ENCODE results near the gene TTC9B. TPM values are rescaled to one million over a fixed set of nuclear protein-coding genes. Genes with fewer than 3 reads are reported as not detected.

TTC9B gene
- total RNA-seq, 1 donor from 2014 or later = not detected

DNA sequence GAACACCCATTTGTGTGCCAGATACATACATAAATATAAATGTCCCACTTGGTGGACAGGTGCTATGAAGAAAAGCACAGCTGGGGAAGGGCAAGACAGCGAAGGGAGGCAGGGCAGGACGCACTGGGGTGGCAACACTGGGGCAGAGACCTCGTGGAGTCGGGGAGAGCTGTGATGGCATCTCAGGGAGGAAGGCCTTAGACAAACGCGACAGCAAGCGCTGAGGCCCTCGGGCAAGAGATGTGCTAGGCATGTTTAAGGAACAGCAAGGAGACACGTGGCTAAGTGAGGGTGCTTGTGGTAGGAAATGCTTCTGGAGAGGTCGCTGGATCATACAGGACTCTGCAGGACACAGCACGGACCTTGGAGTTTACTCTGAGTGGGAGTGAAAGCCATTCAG, 31.6 kb upstream of the TTC9B start:
- no peak overlapping the region for H3K27ac ChIP-seq
- peaks cover 46% of the 10 kb centered on the region for H3K4me1 ChIP-seq
- no peaks in the 10 kb centered on the region for H3K27me3 ChIP-seq
- DNase-seq (ENCODE audit: extremely low spot score in 2 of 2) = no peak
- intact Hi-C loops (cut with DNase I) = no loop called here
- no peaks in the 10 kb centered on the region for H3K9me3 ChIP-seq
- no peak for TF ChIP-seq POLR2AphosphoS5 (IDR thresholded peaks at IDR 0.05; ENCODE audit: insufficient read depth in 1 of 2, low read depth in 1 of 2)
- no peak for TF ChIP-seq POLR2A (IDR thresholded peaks at IDR 0.05)
- TF ChIP-seq CTCF (IDR thresholded peaks at IDR 0.05) = no peak
- H3K36me3 ChIP-seq = peaks cover 0 to 15% of the 10 kb centered on the region in 2 donors
- H3K4me3 ChIP-seq = no peak overlapping the region

DNA sequence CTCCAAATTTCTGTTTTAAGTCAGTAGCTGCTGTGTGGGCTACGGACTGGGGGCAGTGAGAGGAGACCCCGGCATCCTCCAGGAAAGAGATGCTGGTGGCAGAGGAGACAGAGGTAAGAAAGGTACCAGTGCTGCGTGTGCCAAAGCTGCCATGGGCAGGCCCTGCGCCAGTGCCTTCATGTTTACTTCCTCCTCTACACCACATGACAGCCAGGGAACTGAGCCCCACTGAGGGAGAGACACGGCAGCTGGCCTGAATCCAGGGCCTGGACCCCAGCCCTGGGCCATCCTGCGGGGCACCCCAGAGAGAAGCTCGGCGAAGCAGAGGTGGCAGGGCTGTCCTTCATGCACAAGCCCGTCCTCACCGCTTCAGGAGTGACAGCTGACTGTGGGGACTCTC, 31.0 kb upstream of the TTC9B start:
- TF ChIP-seq CTCF (IDR thresholded peaks at IDR 0.05) (no peak), POLR2AphosphoS5 (IDR thresholded peaks at IDR 0.05; ENCODE audit: insufficient read depth in 1 of 2, low read depth in 1 of 2) (no peak), POLR2A (IDR thresholded peaks at IDR 0.05) (no peak)
- no peak for DNase-seq (ENCODE audit: extremely low spot score in 2 of 2)
- Histone ChIP-seq H3K4me3 (no peak overlapping the region), H3K27ac (no peak overlapping the region), H3K4me1 (peaks cover 46% of the 10 kb centered on the region), H3K36me3 (peaks cover 0 to 9% of the 10 kb centered on the region in 2 donors), H3K27me3 (no peaks in the 10 kb centered on the region), H3K9me3 (no peaks in the 10 kb centered on the region)
- intact Hi-C loops (cut with DNase I) = no loop called here

DNA sequence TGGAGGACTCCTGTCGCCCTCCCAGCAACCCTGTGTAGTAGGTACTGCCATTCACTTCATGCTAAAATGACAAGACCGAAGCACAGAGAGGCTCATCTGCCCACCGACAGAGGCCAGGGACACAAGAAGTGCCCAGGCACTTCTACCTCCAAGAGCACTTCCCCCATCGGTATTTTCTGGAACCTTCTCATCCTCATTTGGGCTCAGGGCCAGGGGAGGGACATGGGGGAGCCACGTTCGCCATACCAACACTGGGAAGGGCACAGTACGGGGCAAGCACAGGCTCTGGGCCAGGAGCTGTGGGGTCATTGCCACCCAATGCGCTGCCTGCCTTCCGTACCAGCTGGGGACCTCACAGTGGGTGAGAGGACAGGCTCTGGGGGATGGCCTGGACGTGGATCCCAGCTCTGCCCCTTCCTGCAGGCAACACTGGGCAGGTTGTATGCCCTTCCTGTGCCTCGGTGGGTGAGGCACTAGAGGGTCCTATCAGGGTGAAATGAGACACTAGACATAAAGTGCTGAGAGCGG, 29.6 kb upstream of the TTC9B start:
- intact Hi-C loops (cut with DNase I) = no loop called here
- Histone ChIP-seq H3K4me1 (peaks cover 40% of the 10 kb centered on the region), H3K36me3 (no peaks in the 10 kb centered on the region), H3K9me3 (no peaks in the 10 kb centered on the region), H3K27ac (no peak overlapping the region), H3K4me3 (no peak overlapping the region), H3K27me3 (no peaks in the 10 kb centered on the region)
- DNase-seq (ENCODE audit: extremely low spot score in 2 of 2) = no peak
- TF ChIP-seq POLR2AphosphoS5 (IDR thresholded peaks at IDR 0.05; ENCODE audit: insufficient read depth in 1 of 2, low read depth in 1 of 2) (no peak), CTCF (IDR thresholded peaks at IDR 0.05) (no peak), POLR2A (IDR thresholded peaks at IDR 0.05) (no peak)

- no peak for DNase-seq (ENCODE audit: extremely low spot score in 2 of 2)
- intact Hi-C loops (cut with DNase I) = no loop called here
- peaks cover 40% of the 10 kb centered on the region for H3K4me1 ChIP-seq
- H3K9me3 ChIP-seq = no peaks in the 10 kb centered on the region
- H3K27me3 ChIP-seq = no peaks in the 10 kb centered on the region
- TF ChIP-seq POLR2A (IDR thresholded peaks at IDR 0.05) (no peak), CTCF (IDR thresholded peaks at IDR 0.05) (no peak), POLR2AphosphoS5 (IDR thresholded peaks at IDR 0.05; ENCODE audit: insufficient read depth in 1 of 2, low read depth in 1 of 2) (no peak)
- H3K27ac ChIP-seq = no peak overlapping the region
- no peak overlapping the region for H3K4me3 ChIP-seq
- H3K36me3 ChIP-seq = peaks cover 0 to 3% of the 10 kb centered on the region in 2 donors
These were observed 29.0 kb upstream of the TTC9B start for GRCh38 chr19:40247178-40247577.

DNA sequence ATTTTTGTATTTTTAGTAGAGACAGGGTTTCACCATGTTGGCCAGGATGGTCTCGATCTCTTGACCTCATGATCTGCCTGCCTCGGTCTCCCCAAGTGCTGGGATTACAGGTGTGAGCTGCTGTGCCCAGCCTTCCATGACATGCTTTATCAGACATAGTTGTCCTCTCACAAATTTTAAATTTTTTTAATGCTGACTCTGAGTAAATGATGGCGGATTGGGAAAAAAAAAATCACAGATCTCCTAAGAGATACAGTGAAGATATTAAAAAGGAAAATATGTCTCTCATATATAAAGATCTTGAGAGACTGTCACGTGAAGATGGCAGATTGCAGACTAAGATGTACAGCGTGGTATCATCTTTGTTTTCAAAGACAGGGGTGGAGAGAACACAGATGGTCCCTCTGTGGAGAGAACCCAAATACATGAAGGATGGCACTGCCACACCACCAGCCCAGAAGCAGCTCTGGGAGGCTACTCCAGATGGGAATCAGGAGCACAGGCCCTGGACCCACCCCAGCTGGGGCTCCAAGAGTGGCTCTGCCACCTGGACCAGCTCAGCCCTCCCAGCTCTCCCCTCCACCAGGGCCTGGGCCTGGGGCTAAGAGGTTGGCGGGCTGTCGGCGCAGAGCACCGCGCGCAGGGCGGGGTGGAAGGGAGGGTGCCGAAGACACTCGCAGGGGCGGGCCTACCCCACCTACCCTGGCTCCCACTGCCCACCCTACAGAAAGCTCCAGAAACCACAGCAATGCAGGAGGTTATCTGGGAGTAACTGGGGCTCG, 28.3 kb upstream of the TTC9B start:
- TF ChIP-seq POLR2AphosphoS5 (IDR thresholded peaks at IDR 0.05; ENCODE audit: insufficient read depth in 1 of 2, low read depth in 1 of 2) (no peak), CTCF (IDR thresholded peaks at IDR 0.05) (no peak), POLR2A (IDR thresholded peaks at IDR 0.05) (no peak)
- H3K4me3 ChIP-seq = no peak overlapping the region
- no peak for DNase-seq (ENCODE audit: extremely low spot score in 2 of 2)
- H3K4me1 ChIP-seq = peaks cover 44% of the 10 kb centered on the region
- H3K9me3 ChIP-seq = no peaks in the 10 kb centered on the region
- H3K27ac ChIP-seq = no peak overlapping the region
- peaks cover 0 to 10% of the 10 kb centered on the region in 2 donors for H3K36me3 ChIP-seq
- intact Hi-C loops (cut with DNase I) = no loop called here
- H3K27me3 ChIP-seq = no peaks in the 10 kb centered on the region
